Right cardiac atrium (tissue), 5 donors: ENCODE data around the gene NCF4. TPM values are rescaled to one million over a fixed set of nuclear protein-coding genes. Genes with fewer than 3 reads are reported as not detected.
A peak's percentile ranks its signal among the peaks of the same experiment; 100 is the strongest.

ENCODE experiments used
- ATAC-seq, 2 donors: fragments of 200-7000 bp; cut with Tn5 transposase; one replicate each; pipeline versions ENCODE4 v1.8.0 to v1.9.1; 2020; ENCODE audit warnings: moderate library complexity in 2 of 2, mild to moderate bottlenecking in 1 of 2
- DNase-seq, 3 donors: peaks; one replicate each; pipeline ENCODE4 v3.0.0-alpha.2; 2020
- H3K27ac ChIP-seq: one replicate; pipeline ENCODE4 v1.5.1; 2013; ENCODE audit warnings: mild to moderate bottlenecking, low read length, control low read depth, moderate library complexity
- H3K27me3 ChIP-seq: one replicate; pipeline ENCODE4 v1.6.1; 2013; ENCODE audit not compliant: control insufficient read depth, insufficient read depth
- H3K4me1 ChIP-seq: one replicate; pipeline ENCODE4 v1.6.1; 2013; ENCODE audit warnings: low read length; ENCODE audit not compliant: control insufficient read depth, insufficient read depth
- H3K4me3 ChIP-seq: one replicate; pipeline ENCODE4 v1.5.1; 2013; ENCODE audit warnings: low read length, control low read depth
- H3K9me3 ChIP-seq: one replicate; pipeline ENCODE4 v1.6.1; 2013; ENCODE audit warnings: low read length; ENCODE audit not compliant: control insufficient read depth
- WGBS: extraction: QIAGEN DNeasy Blood & Tissue Kit; methylation state at CpG from one replicate; pipeline ENCODE4 v1.1.7; 2013; 5-methylcytosine and 5-hydroxymethylcytosine counted together
- intact Hi-C, 4 donors: fragments of 100-400 bp; cut with DNase I; formaldehyde crosslinking; loops; one replicate each; pipeline versions ENCODE4 v1.11.0 to v1.14.0; 2022 to 2023
- polyA plus RNA-seq: library from polyadenylated mRNA; stranded (reverse); fragments of 200-250 nt; gene quantifications from one replicate; pipeline ENCODE4 v1.2.3, GENCODE V29; 2013
- total RNA-seq, 4 donors: library from RNA; stranded (reverse); fragmentation: NEBNext Ultra II Directional; extraction: Animal tissue kit (Norgen Biotek cat#: 25700); gene quantifications; one replicate each; pipeline ENCODE4 v1.2.1, GENCODE V29; 2021
- donor health status: healthy with polysubstance abuse.
- donor health status: DM: no; HTN: yes; CAD: no.
- donor health status: DM: no; HTN: no; CAD: no.
- donor health status: DM: no; HTN: yes; CAD: no; lungs with severe emphysema.
- donor health status: DM: yes; HTN: yes; CAD: no.

NCF4 gene
- total and polyA plus RNA-seq, 5 donors = 3.1 to 6.9 (median 6.6) TPM

GRCh38 chr22:36838119-36839030 is 22.4 kb upstream of the NCF4 start:
- no peaks in the 10 kb centered on the region for H3K27me3 ChIP-seq
- WGBS = 74% methylated on average over 10 of the region's 10 CpGs

GRCh38 chr22:36839356-36840073 is 21.3 kb upstream of the NCF4 start:
- Histone ChIP-seq H3K27me3 (no peaks in the 10 kb centered on the region), H3K9me3 (no peaks in the 10 kb centered on the region), H3K4me1 (no peaks in the 10 kb centered on the region), H3K27ac (no peak overlapping the region), H3K4me3 (no peak overlapping the region)
- 81% methylated on average over 10 of the region's 10 CpGs for WGBS
- ATAC-seq (no peak), DNase-seq (no peak)
- intact Hi-C loops = no loop called here

More at GRCh38 chr22:36838119-36839030, 22.4 kb upstream of the NCF4 start:
- H3K4me1 ChIP-seq = no peaks in the 10 kb centered on the region
- no peak overlapping the region for H3K27ac ChIP-seq
- H3K9me3 ChIP-seq = no peaks in the 10 kb centered on the region
- no peak overlapping the region for H3K4me3 ChIP-seq
- no peak for ATAC-seq
- no peak for DNase-seq
- intact Hi-C loops = no loop called here

GRCh38 chr22:36840106-36840505 is 20.7 kb upstream of the NCF4 start:
- no peak overlapping the region for H3K27ac ChIP-seq
- H3K4me1 ChIP-seq = no peaks in the 10 kb centered on the region
- 74% methylated on average over 8 of the region's 8 CpGs for WGBS
- intact Hi-C loops = no loop called here
- DNase-seq (no peak), ATAC-seq (no peak)
- H3K27me3 ChIP-seq = no peaks in the 10 kb centered on the region
- no peaks in the 10 kb centered on the region for H3K9me3 ChIP-seq
- H3K4me3 ChIP-seq = no peak overlapping the region

- no peaks in the 10 kb centered on the region for H3K27me3 ChIP-seq
- DNase-seq = no peak
- WGBS = 52% methylated on average over 5 of the region's 5 CpGs
Observed at GRCh38 chr22:36846271-36846670, 14.5 kb upstream of the NCF4 start.

GRCh38 chr22:36846949-36847348 is 13.9 kb upstream of the NCF4 start:
- Histone ChIP-seq H3K4me3 (no peak overlapping the region), H3K27me3 (no peaks in the 10 kb centered on the region), H3K9me3 (no peaks in the 10 kb centered on the region), H3K27ac (no peak overlapping the region), H3K4me1 (no peaks in the 10 kb centered on the region)
- 48% methylated on average over 6 of the region's 6 CpGs for WGBS
- no peak for ATAC-seq
- intact Hi-C loops = no loop called here
- DNase-seq = no peak

More at GRCh38 chr22:36846271-36846670, 14.5 kb upstream of the NCF4 start:
- ATAC-seq = no peak
- Histone ChIP-seq H3K4me1 (no peaks in the 10 kb centered on the region), H3K4me3 (no peak overlapping the region), H3K27ac (no peak overlapping the region), H3K9me3 (no peaks in the 10 kb centered on the region)
- intact Hi-C loops = no loop called here

GRCh38 chr22:36850056-36850455 is 10.8 kb upstream of the NCF4 start:
- 79% methylated on average over 14 of the region's 14 CpGs for WGBS

GRCh38 chr22:36850682-36851081 is 10.1 kb upstream of the NCF4 start:
- H3K27ac ChIP-seq = no peak overlapping the region
- no peak for ATAC-seq
- no peaks in the 10 kb centered on the region for H3K9me3 ChIP-seq
- intact Hi-C loops = loop anchor here in 1 of 4 donors (5.0 kb wide), 1 partner anchor 63 kb away; no protein-coding TSS in a partner anchor
- H3K4me3 ChIP-seq = no peak overlapping the region
- WGBS = 81% methylated on average over 10 of the region's 10 CpGs
- H3K27me3 ChIP-seq = no peaks in the 10 kb centered on the region
- DNase-seq = no peak
- peaks cover 2% of the 10 kb centered on the region for H3K4me1 ChIP-seq

More at GRCh38 chr22:36850056-36850455, 10.8 kb upstream of the NCF4 start:
- no peak for ATAC-seq
- no peak for DNase-seq
- H3K9me3 ChIP-seq = no peaks in the 10 kb centered on the region
- no peaks in the 10 kb centered on the region for H3K27me3 ChIP-seq
- H3K4me3 ChIP-seq = no peak overlapping the region
- peaks cover 2% of the 10 kb centered on the region for H3K4me1 ChIP-seq
- H3K27ac ChIP-seq = no peak overlapping the region
- intact Hi-C loops = loop anchor here in 1 of 4 donors (5.0 kb wide), 1 partner anchor 63 kb away; no protein-coding TSS in a partner anchor

- no peak for ATAC-seq
- H3K4me1 ChIP-seq = peaks cover 2% of the 10 kb centered on the region
- no peaks in the 10 kb centered on the region for H3K9me3 ChIP-seq
- intact Hi-C loops = loop anchor here in 1 of 4 donors (5.0 kb wide), 1 partner anchor 65 kb away; no protein-coding TSS in a partner anchor
- WGBS = 88% methylated on average over 7 of the region's 7 CpGs
- no peak for DNase-seq
- no peaks in the 10 kb centered on the region for H3K27me3 ChIP-seq
- no peak overlapping the region for H3K4me3 ChIP-seq
- H3K27ac ChIP-seq = no peak overlapping the region
Observed at GRCh38 chr22:36852056-36852973, 8.5 kb upstream of the NCF4 start.

GRCh38 chr22:36853407-36854099 is 7.3 kb upstream of the NCF4 start:
- no peak overlapping the region for H3K27ac ChIP-seq
- intact Hi-C loops = loop anchor here in 1 of 4 donors (5.0 kb wide), 1 partner anchor 66 kb away; no protein-coding TSS in a partner anchor
- ATAC-seq (peak; percentile 10 to 36), DNase-seq (peak; percentile 69 to 90 (median 82))
- no peaks in the 10 kb centered on the region for H3K9me3 ChIP-seq
- H3K4me3 ChIP-seq = no peak overlapping the region
- peaks cover 2% of the 10 kb centered on the region for H3K4me1 ChIP-seq
- no peaks in the 10 kb centered on the region for H3K27me3 ChIP-seq
- WGBS = 49% methylated on average over 16 of the region's 16 CpGs

- WGBS = 85% methylated on average over 3 of the region's 3 CpGs
- peaks cover 2% of the 10 kb centered on the region for H3K4me1 ChIP-seq
- no peak for ATAC-seq
- H3K4me3 ChIP-seq = no peak overlapping the region
- DNase-seq = no peak
- intact Hi-C loops = loop anchor here in 3 of 4 donors (5.0 kb wide), 3 partner anchors 68 to 308 kb away; no protein-coding TSS in a partner anchor
- H3K9me3 ChIP-seq = no peaks in the 10 kb centered on the region
- H3K27me3 ChIP-seq = no peaks in the 10 kb centered on the region
- H3K27ac ChIP-seq = no peak overlapping the region
Observed at GRCh38 chr22:36855478-36855877, 5.3 kb upstream of the NCF4 start.
